Measurements from ENCODE around the gene MRRF. TPM values are rescaled to one million over a fixed set of nuclear protein-coding genes. Genes with fewer than 3 reads are reported as not detected.
A peak's percentile ranks its signal among the peaks of the same experiment; 100 is the strongest.

MRRF gene
- total and polyA plus RNA-seq, 4 experiments from 2014 or later: 15.6 to 27.3 (median 22.5) TPM

DNA sequence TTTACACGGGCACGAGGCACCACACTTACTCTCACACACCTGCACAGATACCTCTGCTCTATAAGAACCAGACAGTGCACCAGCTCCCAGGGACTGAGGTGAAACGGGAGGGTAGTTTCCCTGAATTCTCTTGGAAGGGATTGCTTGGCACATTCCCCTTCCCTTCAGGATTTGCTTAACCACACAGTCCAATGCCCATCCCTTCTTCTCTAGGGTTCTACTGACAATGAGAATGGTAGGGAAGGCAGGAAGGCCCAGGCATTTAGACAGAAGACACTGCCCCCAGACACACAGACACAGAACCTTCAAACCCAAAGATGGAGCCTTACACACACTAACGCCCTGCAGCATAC lies 35.2 kb upstream of the MRRF start:
- no peaks in the 10 kb centered on the region for H3K9me3 ChIP-seq (ENCODE audit: control insufficient read depth in 1 of 2, low read length in 2 of 2)
- peaks cover 0 to 13% (median 3%) of the 10 kb centered on the region in 4 donors for H3K4me1 Mint-ChIP-seq
- H3K27ac ChIP-seq (ENCODE audit: low read depth, low read length): no peak overlapping the region
- H3K27ac Mint-ChIP-seq: no peak overlapping the region
- peaks cover 8% of the 10 kb centered on the region for H3K27me3 ChIP-seq (ENCODE audit: insufficient read depth, low read length)
- intact Hi-C loops (cut with micrococcal nuclease): no loop called here
- no peak overlapping the region for H3K4me3 Mint-ChIP-seq
- H3K4me3 ChIP-seq (ENCODE audit: low read length in 2 of 2): no peak overlapping the region
- no peaks in the 10 kb centered on the region for H3K36me3 ChIP-seq (ENCODE audit: insufficient read depth, low read length)
- peaks cover 21 to 23% of the 10 kb centered on the region in 2 donors for H3K27me3 Mint-ChIP-seq
- ChIA-PET CTCF (ENCODE audit: partially characterized antibody) (no interaction called here), POLR2A (ENCODE audit: partially characterized antibody) (no interaction called here)
- DNase-seq: no peak
- H3K4me1 ChIP-seq (ENCODE audit: insufficient read depth, low read length): no peaks in the 10 kb centered on the region
- no peaks in the 10 kb centered on the region for H3K36me3 Mint-ChIP-seq
- H3K9me3 Mint-ChIP-seq: no peaks in the 10 kb centered on the region

DNA sequence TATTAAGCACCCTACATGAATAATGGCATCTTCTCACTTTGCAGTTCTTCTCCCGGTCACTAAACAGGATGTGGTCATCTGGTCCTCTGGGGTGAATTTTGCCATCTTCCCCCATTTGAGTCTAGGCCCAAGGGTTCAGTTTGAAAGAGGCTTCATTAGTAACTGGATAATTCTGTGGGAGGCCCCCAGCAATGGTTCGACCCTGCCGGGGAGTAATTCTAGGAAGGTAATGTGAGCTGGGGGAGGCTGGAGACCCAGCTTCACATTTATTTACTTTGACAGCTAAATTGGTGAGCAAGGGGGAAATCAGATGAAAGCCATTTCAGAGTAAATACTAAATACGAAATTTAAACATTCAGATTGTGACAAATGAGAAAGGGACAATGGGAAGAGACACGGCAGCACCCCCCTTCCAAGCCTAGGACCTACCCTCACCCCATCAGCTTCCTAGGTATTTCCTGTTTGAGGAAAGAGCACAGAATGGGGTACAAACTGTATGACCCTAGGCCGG lies 31.8 kb upstream of the MRRF start:
- Histone ChIP-seq H3K9me3 (ENCODE audit: control insufficient read depth in 1 of 2, low read length in 2 of 2) (no peaks in the 10 kb centered on the region), H3K27ac (ENCODE audit: low read depth, low read length) (no peak overlapping the region), H3K4me1 (ENCODE audit: insufficient read depth, low read length) (no peaks in the 10 kb centered on the region), H3K4me3 (ENCODE audit: low read length in 2 of 2) (no peak overlapping the region), H3K36me3 (ENCODE audit: insufficient read depth, low read length) (no peaks in the 10 kb centered on the region), H3K27me3 (ENCODE audit: insufficient read depth, low read length) (peaks cover 8% of the 10 kb centered on the region)
- H3K4me1 Mint-ChIP-seq: no peaks in the 10 kb centered on the region
- ChIA-PET POLR2A (ENCODE audit: partially characterized antibody) (no interaction called here), CTCF (ENCODE audit: partially characterized antibody) (no interaction called here)
- H3K27me3 Mint-ChIP-seq: peaks cover 2 to 5% of the 10 kb centered on the region in 2 donors
- H3K36me3 Mint-ChIP-seq: no peaks in the 10 kb centered on the region
- no peak overlapping the region for H3K4me3 Mint-ChIP-seq
- no peaks in the 10 kb centered on the region for H3K9me3 Mint-ChIP-seq
- DNase-seq: no peak
- H3K27ac Mint-ChIP-seq: no peak overlapping the region
- intact Hi-C loops (cut with micrococcal nuclease): no loop called here

DNA sequence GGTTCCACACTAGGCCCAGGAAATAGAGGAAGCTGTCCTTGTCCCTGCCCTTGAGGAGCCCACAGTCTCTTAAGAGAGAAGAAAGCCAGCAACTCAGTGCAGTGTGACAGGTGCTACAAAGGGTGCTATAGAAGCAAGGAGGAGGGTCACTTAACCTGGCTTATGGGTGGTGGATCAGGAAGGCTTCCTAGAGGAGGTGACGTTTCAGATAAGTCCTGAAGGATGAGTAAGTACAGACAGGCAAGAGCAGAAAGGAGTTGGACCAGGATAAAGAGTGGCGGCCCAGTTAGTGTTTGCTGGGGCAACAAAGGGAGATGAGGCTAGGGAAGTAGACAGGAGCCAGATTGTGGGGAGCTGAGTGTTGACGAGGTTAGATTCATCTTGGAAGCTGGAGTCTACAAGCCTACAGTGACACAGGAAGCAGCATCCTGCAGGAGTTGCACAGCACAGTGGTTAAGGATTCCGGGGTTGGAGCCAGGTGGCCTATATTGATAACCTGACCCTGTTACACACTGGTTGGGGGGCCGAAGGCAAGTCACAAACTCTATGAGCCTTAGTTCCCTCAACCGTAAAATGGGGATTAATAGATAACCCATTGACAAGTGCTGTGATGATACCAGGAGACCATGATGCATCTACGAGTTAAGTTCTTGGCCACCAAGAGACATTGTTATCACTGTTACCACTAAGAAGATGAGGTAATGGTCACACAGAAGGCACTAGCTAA lies 30.5 kb upstream of the MRRF start:
- Histone ChIP-seq H3K9me3 (ENCODE audit: control insufficient read depth in 1 of 2, low read length in 2 of 2) (no peaks in the 10 kb centered on the region), H3K4me1 (ENCODE audit: insufficient read depth, low read length) (no peaks in the 10 kb centered on the region), H3K27ac (ENCODE audit: low read depth, low read length) (no peak overlapping the region), H3K36me3 (ENCODE audit: insufficient read depth, low read length) (no peaks in the 10 kb centered on the region), H3K4me3 (ENCODE audit: low read length in 2 of 2) (no peak overlapping the region), H3K27me3 (ENCODE audit: insufficient read depth, low read length) (peaks cover 8% of the 10 kb centered on the region)
- ChIA-PET POLR2A (ENCODE audit: partially characterized antibody) (no interaction called here), CTCF (ENCODE audit: partially characterized antibody) (no interaction called here)
- Mint-ChIP-seq H3K27me3 (peaks cover 2 to 4% of the 10 kb centered on the region in 2 donors), H3K4me1 (no peaks in the 10 kb centered on the region), H3K36me3 (peaks cover 6 to 9% of the 10 kb centered on the region in 2 donors), H3K9me3 (no peaks in the 10 kb centered on the region), H3K27ac (no peak overlapping the region), H3K4me3 (no peak overlapping the region)
- intact Hi-C loops (cut with micrococcal nuclease): no loop called here
- DNase-seq: no peak

DNA sequence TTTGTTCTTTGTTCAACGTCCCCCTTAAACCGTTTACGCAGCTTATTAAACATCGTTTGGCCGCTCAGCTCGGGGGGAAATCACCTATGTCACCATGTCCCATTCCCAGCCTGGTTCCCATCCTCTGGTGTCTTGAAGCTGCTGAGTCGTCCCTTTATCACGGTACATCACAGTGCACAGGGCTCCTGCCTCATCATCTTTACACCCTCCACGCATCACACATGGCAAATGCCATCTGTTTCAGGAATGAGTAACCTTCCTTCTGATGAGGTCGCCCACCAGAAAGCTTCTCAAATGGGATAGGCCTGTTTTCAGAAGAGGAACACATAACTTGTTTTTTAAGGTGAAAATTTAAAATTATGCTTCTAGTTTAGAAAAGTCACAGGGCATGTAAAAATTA lies 28.0 kb upstream of the MRRF start:
- DNase-seq: no peak
- peaks cover 1 to 2% of the 10 kb centered on the region in 2 donors for H3K27me3 Mint-ChIP-seq
- H3K27ac Mint-ChIP-seq: peak overlapping the region in 1 of 7 donors; percentile 15
- Histone ChIP-seq H3K27ac (ENCODE audit: low read depth, low read length) (no peak overlapping the region), H3K27me3 (ENCODE audit: insufficient read depth, low read length) (no peaks in the 10 kb centered on the region), H3K4me3 (ENCODE audit: low read length in 2 of 2) (no peak overlapping the region), H3K4me1 (ENCODE audit: insufficient read depth, low read length) (no peaks in the 10 kb centered on the region), H3K36me3 (ENCODE audit: insufficient read depth, low read length) (peaks cover 6% of the 10 kb centered on the region), H3K9me3 (ENCODE audit: control insufficient read depth in 1 of 2, low read length in 2 of 2) (no peaks in the 10 kb centered on the region)
- ChIA-PET POLR2A (ENCODE audit: partially characterized antibody) (no interaction called here), CTCF (ENCODE audit: partially characterized antibody) (no interaction called here)
- intact Hi-C loops (cut with micrococcal nuclease): no loop called here
- H3K4me3 Mint-ChIP-seq: no peak overlapping the region
- H3K36me3 Mint-ChIP-seq: peaks cover 22 to 28% of the 10 kb centered on the region in 2 donors
- no peaks in the 10 kb centered on the region for H3K4me1 Mint-ChIP-seq
- H3K9me3 Mint-ChIP-seq: no peaks in the 10 kb centered on the region

DNA sequence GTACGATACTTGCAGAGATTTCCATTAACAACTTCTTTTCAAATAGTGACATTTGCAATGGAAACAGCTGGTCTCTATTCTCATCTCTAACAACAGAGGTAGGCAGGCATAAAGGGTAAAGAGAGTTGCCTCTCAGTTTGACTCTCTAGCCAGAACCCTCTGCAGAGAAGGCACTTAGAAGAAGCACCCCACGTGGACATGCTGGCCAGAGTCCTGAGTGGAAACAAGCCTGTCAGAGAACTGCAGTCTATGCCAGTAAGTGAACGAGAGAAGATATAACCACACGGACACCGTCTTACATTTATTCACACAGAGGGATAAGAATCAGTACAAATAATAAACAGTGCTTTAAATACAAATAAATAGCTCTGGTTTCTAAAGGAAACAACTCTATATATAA lies 25.0 kb upstream of the MRRF start:
- intact Hi-C loops (cut with micrococcal nuclease): no loop called here
- CTCF ChIA-PET (ENCODE audit: partially characterized antibody): no interaction called here
- no peak overlapping the region for H3K27ac ChIP-seq (ENCODE audit: low read depth, low read length)
- H3K4me3 ChIP-seq (ENCODE audit: low read length in 2 of 2): no peak overlapping the region
- Mint-ChIP-seq H3K36me3 (peaks cover 43 to 51% of the 10 kb centered on the region in 2 donors), H3K4me3 (no peak overlapping the region), H3K9me3 (no peaks in the 10 kb centered on the region), H3K4me1 (no peaks in the 10 kb centered on the region), H3K27ac (no peak overlapping the region), H3K27me3 (no peaks in the 10 kb centered on the region)
- POLR2A ChIA-PET (ENCODE audit: partially characterized antibody): no interaction called here
- no peak for DNase-seq
- no peaks in the 10 kb centered on the region for H3K4me1 ChIP-seq (ENCODE audit: insufficient read depth, low read length)
- peaks cover 24% of the 10 kb centered on the region for H3K36me3 ChIP-seq (ENCODE audit: insufficient read depth, low read length)
- H3K27me3 ChIP-seq (ENCODE audit: insufficient read depth, low read length): no peaks in the 10 kb centered on the region
- H3K9me3 ChIP-seq (ENCODE audit: control insufficient read depth in 1 of 2, low read length in 2 of 2): no peaks in the 10 kb centered on the region

DNA sequence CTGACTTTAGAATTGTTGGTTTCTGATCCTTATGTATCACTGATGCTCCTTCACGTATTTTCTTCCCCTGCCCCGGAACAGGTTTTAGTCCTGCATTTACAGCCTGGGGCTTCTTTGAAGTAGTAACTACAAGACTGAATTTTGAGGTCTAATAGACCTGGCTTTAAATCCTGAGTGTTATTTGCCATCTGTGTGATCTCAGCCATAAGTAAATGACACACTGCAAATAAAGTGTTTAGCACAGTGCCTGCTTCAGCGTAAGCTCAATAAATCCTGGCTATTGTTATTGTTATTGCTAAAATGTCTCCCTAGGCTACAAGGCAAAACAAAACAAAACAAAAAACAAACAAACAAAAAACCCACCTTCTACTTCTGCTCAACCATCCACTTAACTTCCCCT lies 20.3 kb upstream of the MRRF start:
- H3K36me3 ChIP-seq (ENCODE audit: insufficient read depth, low read length): peaks cover 55% of the 10 kb centered on the region
- H3K4me3 Mint-ChIP-seq: no peak overlapping the region
- no peak for DNase-seq
- no peaks in the 10 kb centered on the region for H3K9me3 ChIP-seq (ENCODE audit: control insufficient read depth in 1 of 2, low read length in 2 of 2)
- peaks cover 59 to 73% of the 10 kb centered on the region in 2 donors for H3K36me3 Mint-ChIP-seq
- no peak overlapping the region for H3K4me3 ChIP-seq (ENCODE audit: low read length in 2 of 2)
- no peaks in the 10 kb centered on the region for H3K4me1 Mint-ChIP-seq
- intact Hi-C loops (cut with micrococcal nuclease): no loop called here
- H3K27me3 Mint-ChIP-seq: no peaks in the 10 kb centered on the region
- ChIA-PET CTCF (ENCODE audit: partially characterized antibody) (no interaction called here), POLR2A (ENCODE audit: partially characterized antibody) (no interaction called here)
- H3K9me3 Mint-ChIP-seq: no peaks in the 10 kb centered on the region
- no peaks in the 10 kb centered on the region for H3K4me1 ChIP-seq (ENCODE audit: insufficient read depth, low read length)
- peak overlapping the region in 1 of 7 donors; percentile 7 for H3K27ac Mint-ChIP-seq
- no peak overlapping the region for H3K27ac ChIP-seq (ENCODE audit: low read depth, low read length)
- H3K27me3 ChIP-seq (ENCODE audit: insufficient read depth, low read length): no peaks in the 10 kb centered on the region

DNA sequence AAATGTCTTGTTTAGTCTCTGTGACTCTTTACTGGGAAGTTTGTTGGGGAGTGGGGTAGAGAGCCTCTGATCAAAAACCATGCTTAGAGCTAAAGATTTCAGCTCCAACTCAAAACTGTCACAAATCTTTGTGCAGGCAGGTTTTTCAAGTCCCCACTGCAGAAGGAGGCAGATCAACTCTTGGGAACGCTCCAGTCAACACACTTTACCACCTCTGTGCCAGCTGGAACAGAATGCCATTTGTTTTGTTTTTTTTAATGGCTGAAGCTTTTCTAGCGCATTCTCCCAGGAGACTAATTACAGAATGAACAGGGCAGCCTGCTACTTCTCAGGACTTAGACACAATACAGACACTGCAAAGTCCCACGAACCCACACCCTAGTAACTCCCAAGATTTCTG lies 18.0 kb upstream of the MRRF start:
- Mint-ChIP-seq H3K4me3 (no peak overlapping the region), H3K9me3 (no peaks in the 10 kb centered on the region), H3K27me3 (no peaks in the 10 kb centered on the region), H3K4me1 (peaks cover 0 to 1% (median under 1%) of the 10 kb centered on the region in 4 donors), H3K27ac (no peak overlapping the region), H3K36me3 (peaks cover 62 to 71% of the 10 kb centered on the region in 2 donors)
- H3K9me3 ChIP-seq (ENCODE audit: control insufficient read depth in 1 of 2, low read length in 2 of 2): no peaks in the 10 kb centered on the region
- ChIA-PET CTCF (ENCODE audit: partially characterized antibody) (no interaction called here), POLR2A (ENCODE audit: partially characterized antibody) (no interaction called here)
- DNase-seq: no peak
- no peaks in the 10 kb centered on the region for H3K27me3 ChIP-seq (ENCODE audit: insufficient read depth, low read length)
- no peak overlapping the region for H3K4me3 ChIP-seq (ENCODE audit: low read length in 2 of 2)
- intact Hi-C loops (cut with micrococcal nuclease): no loop called here
- no peak overlapping the region for H3K27ac ChIP-seq (ENCODE audit: low read depth, low read length)
- peaks cover 57% of the 10 kb centered on the region for H3K36me3 ChIP-seq (ENCODE audit: insufficient read depth, low read length)
- H3K4me1 ChIP-seq (ENCODE audit: insufficient read depth, low read length): no peaks in the 10 kb centered on the region

Measured in CD4-positive, alpha-beta memory T cell (primary cell).